HG02943 (cell line): ENCODE data around the gene SPG11.
"Not testable (repeated sequence)": the region's sequence is repeated elsewhere in the genome, so short reads cannot be mapped to it uniquely, and the experiment has no call there.

Experiments used
- ATAC-seq: cut with Tn5 transposase; IDR thresholded peaks from one replicate; pipeline ENCODE4 v1.9.1; 2021; ENCODE audit warnings: mild to moderate bottlenecking, low read depth, moderate library complexity; ENCODE audit not compliant: unreplicated experiment

SPG11 gene

DNA sequence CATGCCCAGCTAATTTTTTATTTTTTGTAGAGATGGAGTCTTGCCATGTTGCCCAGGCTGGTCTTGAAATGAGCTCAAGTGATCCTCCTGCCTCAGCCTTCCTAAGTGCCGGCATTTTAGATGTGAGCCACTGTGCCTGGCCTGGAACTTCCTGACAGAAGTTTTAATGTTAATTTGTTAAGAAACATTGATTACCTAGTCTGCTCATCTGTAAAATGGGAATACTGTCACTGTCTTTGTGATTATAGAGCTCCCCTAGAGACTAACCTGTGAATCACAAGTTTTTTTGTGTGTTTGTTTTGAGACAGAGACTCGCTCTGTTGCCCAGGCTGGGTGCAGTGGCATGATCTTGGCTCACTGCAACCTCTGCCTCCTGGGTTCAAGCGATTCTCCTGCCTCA, 130.8 kb downstream of the SPG11 start:
- no peak for ATAC-seq

GRCh38 chr15:44532275-44532674, 131.2 kb downstream of the SPG11 start:
- not testable (repeated sequence) for ATAC-seq

- no peak for ATAC-seq
Observed at GRCh38 chr15:44530653-44531052, 132.8 kb downstream of the SPG11 start.

DNA sequence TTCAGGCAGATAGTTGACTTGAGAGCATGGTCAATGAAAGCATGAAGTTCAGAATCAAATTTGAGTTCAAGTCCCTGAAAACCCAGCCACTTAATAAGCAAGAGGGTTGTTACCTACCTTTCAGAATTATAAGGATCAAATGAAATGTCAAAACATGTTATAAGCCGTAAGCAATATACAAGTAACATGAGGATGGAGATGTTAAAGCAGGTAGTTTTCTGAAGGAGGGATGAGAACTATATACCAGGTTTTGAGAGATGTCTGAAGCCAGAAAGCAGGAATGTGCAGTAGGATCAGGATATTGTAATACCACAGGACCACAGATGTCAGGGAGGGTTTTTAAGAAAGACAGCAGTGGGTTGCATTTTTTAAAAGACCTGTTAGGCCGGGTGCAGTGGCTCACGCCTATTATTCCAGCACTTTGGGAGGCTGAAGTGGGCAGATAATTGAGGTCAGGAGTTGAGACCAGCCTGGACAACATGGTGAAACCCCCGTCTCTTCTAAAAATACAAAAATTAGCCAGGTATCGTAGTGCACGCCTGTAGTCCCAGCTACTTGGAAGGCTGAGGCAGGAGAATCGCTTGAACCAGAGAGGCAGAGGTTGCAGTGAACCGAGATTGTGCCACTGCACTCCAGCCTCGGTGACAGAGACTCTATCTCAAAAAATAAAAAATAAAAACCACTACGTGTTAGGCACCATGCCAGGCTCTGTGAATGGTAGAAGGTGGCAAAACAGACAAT, 133.4 kb downstream of the SPG11 start:
- ATAC-seq, result no peak

- no peak for ATAC-seq
Observed at GRCh38 chr15:44527241-44527640, 136.2 kb downstream of the SPG11 start.

- no peak for ATAC-seq
Observed at GRCh38 chr15:44525018-44525417, 138.4 kb downstream of the SPG11 start.

- no peak for ATAC-seq
Observed at GRCh38 chr15:44519537-44519936, 143.9 kb downstream of the SPG11 start.

DNA sequence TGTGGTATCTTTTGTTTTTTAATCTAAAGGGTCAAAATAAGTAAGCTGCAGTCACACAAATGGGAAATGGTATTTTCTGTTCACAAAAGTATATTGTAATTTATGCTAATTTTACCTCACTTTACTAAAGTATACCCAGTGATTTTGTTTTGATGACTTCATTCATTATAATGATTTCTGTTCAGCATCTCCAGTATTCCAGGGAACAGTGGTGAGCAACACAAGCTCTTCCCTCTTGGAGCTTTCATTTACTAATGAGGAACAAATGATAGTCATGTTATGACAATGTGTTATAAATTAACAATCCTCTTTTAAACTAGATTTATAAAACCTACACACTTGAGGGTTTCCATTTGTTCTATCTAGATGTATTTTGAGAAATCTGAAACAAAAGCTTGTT, 147.0 kb downstream of the SPG11 start:
- ATAC-seq, result no peak
